HG02678 (cell line): ENCODE measurements around the gene DNAH9.
"Not testable (repeated sequence)": the region's sequence is repeated elsewhere in the genome, so short reads cannot be mapped to it uniquely, and the experiment has no call there.

ENCODE experiments used
- ATAC-seq: cut with Tn5 transposase; IDR thresholded peaks from one replicate; pipeline ENCODE4 v1.9.1; 2021; ENCODE audit warnings: mild to moderate bottlenecking, moderate library complexity; ENCODE audit not compliant: unreplicated experiment

DNAH9 gene

DNA sequence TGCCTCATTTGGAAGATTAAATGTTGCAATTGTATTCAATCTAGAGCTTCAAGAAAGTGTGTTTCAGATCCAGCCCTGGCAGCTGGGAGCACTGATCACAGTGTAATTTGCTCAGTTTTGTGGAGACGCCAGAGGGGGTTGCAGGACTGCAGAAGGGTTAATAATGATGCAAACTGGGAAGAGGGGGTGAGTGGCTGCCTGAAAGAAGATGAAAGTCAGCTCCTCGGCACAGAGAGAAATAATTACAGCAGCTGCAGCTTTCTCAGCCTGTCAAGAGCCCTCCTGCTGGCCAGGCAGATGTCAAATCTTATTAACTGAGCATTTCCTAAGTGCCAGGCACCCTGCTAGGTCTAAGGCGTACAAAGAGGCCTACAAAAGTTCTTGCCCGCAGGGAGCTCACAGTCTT, 301.3 kb downstream of the DNAH9 start:
- no peak for ATAC-seq

DNA sequence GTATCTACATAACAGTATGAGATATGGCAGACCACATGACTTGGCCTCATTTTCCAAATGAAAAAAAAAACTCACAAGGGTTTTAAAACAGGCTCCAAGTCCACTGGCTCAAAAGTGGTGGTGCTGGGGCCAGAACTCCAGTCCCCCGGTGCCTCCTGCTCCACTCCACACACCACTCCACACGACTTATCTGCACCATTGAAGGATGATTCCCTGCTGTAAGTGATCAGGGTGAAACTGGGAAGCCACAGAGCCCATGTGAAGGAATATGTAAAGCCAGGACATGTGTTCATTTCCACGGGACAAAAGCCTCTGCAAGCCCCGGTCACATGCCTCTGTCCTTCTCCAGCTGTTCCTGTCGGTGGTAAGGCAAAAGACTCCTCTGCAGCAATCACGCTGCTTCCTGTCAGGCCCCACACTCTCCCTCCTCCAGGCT, 301.8 kb downstream of the DNAH9 start:
- no peak for ATAC-seq

DNA sequence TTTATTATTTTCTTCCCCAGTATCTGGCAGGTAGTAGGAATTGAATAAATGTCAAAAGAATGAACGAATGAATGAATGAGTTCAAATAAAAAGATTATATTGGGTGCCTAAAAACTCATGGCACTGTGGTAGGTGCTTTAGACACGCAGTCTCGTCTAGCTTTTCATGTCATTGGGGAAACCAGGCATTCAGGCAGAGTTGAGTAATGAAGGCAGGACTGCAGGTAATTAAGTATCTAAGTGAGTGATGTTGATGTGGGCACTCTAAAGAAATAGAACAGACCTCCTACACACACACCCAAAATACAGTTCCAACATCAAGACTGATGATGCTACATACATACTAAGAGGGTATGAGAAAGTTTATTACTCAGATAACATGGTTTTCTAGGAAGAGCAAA, 302.4 kb downstream of the DNAH9 start:
- ATAC-seq, result no peak

DNA sequence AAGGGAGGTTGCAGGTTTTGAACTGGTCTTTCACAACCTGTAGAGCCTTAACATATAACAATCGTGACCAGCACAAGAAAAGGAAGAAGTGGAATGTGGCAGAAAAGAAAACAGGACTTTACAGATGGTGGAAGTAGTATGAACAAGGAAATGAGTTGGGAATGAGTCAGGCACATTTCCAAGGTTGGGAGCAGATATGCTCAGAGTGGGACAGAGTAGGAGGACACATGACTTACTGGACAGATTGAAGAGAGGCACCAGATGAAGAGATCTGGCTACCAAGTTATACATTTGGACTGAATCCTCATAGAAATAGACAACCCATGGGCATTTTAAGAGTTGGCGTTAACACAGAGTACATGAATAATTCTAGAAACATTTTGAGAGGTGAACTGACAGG, 303.7 kb downstream of the DNAH9 start:
- ATAC-seq, result no peak

DNA sequence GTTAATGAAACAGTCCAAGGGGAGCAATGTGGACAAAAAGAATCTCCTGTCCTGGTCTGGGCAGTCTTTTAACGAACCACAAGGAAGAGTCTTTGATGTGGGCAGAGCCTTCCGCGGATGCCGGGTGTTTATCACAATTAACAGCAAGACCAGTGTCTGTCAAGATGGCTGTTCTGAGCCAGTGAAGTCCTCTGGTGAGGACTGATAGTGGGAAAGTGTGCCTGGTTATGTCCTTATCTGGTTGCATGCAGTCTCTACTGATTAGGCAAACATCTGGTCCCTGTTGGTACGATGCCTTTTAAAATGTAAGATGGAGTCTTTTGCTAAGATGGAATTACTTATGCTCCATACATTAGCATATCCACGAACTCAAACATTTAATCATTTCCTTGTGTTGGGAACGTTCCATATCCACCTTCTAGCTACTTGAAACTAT, 310.5 kb downstream of the DNAH9 start:
- no peak for ATAC-seq

DNA sequence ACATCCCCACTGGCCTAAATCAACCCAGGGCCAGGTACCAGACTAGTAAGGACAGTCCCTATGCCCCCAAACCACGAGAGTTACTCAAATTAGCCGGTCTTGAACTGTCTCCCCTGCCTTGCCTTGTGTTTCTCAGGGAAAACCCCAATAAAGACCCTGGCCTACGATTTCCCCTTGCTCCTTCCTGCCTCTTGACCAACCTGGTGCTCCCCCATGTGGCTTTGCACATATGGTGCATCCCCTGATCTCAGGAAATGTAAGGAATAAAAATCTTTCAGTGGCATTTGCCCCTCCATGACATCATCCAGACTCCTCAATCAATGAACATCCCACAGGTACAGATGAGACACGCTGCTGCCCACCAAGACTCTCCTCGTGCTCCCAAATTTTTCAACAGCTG, 311.1 kb downstream of the DNAH9 start:
- ATAC-seq, result no peak

DNA sequence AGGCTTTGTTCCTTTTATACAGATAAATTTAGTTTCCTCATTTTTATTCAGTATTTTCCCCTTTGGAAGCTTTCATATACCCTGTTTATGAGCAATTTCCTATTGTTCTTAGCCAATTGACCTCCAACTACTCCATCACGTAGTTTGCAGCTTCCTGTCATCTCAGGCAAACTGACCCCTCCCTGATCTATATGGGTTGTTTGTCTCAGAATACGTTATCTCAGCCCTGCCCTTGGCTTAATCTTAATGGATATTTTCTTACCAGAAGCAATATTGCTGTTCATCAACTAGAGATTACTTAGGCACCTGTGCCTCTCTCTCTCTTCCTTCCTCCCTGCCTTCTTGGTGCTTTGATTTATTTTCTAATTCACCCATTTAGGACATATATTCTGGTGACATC, 317.8 kb downstream of the DNAH9 start:
- no peak for ATAC-seq

DNA sequence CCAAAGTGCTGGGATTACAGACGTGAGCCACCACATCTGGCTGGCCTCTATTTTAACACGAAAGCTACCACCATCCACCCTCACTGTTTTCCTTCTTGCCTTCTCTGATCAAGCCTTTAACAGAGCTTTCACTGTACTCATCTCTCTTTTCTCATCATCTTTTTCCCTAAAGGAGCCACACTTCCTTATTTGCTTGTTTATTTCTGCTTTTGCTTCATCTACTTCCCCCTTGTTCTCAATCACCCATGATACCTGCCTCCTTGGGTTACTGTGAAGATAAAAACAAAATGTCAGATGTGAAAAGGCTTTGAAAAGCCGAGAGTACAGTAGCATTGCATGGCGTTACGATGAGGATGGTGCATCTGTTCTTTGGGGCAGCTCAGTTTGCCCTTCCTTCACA, 319.1 kb downstream of the DNAH9 start:
- ATAC-seq, result no peak

DNA sequence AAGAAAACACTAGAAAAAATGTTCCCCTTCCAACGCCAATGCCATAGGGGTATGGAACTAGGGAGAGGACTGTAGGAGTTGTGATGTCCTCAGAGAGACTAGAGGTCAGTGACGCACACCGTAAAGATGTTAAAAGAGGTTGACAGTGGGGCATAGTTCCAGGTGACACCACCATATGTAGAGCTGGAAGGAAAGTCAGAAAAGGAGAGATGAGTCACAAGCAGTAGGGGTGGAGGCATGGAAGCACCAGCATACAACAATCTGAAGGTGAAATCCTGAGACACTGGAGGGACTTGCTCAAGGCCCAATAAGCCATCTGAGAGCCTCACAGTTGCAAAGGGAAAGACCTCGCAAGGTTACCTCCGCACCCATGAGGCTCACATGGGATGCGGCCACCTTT, 323.0 kb downstream of the DNAH9 start:
- no peak for ATAC-seq

DNA sequence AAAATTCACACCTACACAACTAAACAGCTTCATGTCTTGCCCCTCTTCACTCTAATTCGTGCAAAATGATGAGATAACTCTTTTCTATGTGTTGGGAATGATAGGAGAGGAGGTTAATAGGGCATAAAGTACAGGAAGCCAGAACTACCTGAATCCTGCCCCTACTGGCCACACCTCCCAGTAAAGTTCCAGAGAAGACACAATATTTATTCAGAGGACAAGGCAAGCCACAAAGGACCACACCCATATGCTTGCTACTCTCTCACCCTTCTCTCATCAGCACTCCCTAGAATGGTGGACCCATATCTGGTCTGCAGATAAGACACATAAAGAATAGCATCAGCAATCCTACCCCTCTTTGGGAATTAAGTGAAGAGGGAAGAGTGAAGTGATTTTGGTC, 324.4 kb downstream of the DNAH9 start:
- ATAC-seq, result no peak

DNA sequence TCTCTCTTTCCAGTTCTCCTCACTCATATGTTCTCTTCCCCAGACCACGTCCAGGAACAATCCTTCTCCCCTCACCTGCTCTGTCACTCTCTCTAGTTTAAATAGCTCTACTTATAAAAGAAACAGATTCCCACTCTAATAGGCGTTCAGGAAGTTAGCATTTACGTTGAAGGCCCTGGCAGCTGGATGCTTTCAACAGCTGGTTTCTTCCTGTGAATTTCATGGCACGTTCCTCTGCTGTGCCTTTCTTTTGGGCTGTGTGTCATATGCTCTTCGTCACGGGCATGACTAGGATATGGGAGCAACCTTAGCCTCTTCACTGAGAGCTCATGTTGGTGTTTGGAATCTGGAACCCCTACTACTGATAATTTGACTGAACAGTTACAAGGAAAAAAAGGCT, 325.8 kb downstream of the DNAH9 start:
- ATAC-seq, result no peak

DNA sequence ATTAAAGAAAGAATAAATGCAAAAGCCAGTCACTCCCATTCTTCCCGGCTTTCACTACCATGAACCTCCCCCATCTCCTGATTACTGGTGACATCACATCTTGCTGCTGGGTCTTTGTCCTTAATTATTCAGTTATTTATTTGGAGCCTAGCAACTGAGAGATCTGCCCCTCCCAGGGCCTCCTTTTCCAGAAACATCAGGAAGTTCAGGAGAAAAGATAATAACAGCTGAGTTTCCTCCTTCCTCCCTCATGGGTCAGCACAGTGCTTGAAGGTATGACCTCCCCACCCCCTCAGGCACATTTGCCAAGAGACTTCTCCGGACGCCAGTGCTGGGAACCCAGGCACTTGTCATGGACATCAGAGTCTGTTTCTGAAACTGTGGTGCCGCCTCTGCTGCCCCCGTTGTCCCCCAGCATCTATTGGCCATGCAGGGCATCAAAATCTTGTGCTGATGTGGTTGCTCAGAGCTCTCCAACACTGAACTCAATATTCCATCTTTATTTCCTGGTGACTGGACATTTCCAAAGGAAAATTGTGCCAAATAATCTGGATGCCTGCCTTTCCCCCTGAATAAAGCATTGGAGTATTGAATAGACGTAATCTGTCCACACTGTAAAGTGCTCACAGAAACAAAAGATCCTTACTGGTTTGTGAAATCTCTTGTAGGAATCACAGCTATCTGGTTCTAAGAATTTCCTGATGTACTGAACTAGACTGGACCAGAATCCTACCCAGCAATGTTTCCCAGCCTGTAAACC, 327.2 kb downstream of the DNAH9 start:
- no peak for ATAC-seq

DNA sequence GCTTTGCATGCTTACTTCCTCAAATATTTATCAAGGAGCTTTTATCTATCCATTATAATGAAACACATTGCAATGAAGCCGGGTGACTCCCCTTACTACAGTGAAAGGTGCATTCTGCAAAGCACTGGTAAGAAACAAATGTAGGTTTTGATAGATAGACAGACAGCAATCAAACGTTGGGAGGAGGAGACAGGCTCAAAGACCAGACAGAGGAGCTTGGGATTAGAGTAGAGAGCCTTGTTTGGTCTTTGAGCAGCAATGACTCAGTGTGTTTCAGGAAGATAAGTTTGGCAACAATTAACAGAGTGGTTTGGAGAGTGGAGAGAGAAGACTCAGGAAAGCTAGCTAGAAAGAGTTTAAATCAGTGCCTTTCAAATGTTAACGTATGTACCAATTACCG, 330.2 kb downstream of the DNAH9 start:
- no peak for ATAC-seq

DNA sequence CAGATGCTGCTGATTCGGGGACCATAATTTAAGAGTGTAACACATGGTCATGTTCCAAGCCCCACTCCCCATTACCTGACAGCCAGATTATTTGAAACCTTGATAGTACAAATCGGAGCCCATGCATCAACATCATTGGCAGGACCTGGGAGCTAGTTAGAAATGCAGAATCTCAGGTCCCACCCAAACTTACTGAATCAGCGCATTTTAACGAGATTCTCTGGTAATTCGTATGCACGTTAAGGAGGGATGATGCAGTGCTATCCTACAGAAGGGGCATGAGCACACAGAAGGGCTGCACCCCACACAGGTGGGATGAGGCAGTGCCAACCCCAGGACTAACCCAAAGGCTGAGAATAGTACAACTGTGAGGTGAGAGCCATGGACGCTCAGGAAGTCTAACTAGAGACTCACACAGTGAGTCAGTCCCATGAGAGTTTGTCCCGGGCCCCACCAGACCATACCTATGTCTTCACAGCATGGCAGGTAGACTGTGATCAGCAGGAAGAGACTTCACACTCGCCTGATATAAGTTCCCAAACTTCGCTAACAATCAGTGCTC, 334.1 kb downstream of the DNAH9 start:
- no peak for ATAC-seq

DNA sequence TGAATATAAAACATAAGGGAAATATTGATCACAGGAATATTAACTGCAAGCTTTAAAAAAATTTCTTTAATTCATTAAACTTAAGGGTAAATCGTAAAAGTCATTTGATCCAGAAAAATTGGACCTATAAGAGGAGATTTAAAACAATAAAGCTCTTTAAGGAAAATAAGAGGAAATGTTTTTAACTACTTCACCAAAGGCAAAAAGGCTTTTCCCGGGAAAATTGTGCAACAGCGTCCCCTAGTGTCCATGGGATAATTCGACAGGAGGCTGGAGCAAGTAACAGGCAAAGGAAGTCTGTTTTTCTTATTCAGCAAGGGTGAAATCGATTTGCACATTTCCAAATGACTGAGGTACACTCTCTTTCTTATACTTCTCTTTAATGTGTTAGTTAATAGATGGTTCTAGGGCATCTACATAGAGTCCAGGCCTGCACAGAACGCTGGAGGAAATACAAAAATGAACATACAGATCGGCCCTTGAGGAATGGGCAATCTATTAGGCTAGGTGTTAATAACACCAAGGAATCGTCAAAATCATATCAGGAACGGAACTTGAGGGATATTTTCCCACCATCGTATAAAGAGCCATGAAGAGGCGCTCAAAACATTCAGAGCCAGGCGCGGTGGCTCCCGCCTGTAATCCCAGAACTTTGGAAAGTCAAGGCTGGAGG, 337.6 kb downstream of the DNAH9 start:
- no peak for ATAC-seq

DNA sequence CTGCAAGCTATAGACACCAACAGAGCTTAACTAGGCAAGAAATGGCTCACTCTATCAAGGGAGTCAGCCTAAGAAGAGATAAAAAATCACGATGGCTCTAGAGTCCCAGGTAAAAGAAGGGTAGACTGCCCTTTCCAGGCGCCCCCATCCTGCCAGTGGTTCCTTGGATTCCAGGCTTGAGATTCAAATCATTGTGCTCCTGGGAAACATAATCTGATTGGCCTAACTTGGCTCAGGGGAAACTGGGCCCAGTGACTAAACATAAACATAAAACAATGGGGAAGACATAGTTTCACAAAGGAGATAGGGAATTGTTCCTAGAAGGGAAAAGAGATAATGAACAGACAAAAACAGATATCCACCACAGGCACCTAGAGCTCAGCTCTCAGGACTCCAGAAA, 342.6 kb downstream of the DNAH9 start:
- no peak for ATAC-seq

DNA sequence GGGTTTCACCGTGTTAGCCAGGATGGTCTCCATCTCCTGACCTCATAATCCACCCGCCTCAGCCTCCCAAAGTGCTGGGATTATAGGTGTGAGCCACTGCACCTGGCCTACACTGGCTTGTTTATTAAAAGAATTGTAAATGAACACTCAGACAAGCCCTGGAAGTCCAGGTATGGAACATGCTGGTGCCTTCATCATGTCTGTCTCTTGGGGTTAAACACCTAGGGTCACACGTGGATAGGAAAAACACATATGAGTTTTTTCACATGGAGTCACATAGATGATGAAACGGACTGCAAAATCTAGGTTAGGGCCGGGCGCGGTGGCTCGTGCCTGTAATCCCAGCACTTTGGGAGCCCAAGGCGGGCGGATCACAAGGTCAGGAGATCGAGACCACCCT, 344.8 kb downstream of the DNAH9 start:
- ATAC-seq, result not testable (repeated sequence)

DNA sequence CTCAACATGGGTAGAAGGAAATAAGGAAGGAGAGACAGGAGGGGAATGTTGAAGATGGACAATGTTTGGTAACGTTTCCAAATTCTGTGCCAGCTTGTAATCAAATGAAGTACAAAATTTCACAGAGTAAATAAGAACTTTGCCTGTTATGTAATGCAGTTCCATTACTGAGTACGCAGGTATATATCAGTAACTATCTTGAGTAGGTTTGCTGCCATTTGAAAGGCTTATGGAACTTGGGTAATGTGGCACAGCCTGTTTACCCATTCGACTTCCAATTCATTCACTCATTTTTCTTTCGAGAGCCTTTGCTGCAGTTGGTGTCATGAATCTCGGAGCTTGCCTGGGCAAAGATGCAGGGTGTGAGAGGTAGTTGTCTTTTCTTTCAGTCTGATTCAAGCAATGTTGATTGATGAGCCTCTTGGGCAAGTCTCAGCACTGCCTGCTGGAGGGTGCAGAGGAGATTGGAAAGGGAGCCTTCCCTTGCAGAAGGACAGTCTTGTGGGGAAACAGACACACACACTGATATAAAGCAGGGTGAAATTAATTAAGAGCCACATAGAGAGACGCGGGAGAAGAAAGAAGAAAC, 345.6 kb downstream of the DNAH9 start:
- ATAC-seq, result no peak

DNA sequence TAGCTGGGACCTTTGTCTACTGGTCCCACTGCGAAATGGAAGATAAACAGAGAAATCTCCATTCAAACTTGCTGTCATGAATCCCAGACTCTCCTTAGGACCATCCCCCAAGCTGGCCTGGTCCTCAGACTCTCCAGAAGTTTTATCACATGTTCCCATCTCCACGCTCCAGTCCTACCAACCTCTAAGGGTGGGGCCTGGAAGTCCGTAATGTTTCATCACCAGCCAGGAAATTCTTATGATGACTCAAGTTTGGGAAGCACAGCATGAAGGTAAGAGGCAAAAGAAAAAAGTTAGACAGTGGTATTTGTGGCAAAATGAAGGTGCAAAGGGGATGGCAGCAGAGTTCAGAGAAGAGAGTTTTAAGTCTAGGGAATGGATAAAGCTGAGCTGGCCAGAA, 346.3 kb downstream of the DNAH9 start:
- no peak for ATAC-seq

DNA sequence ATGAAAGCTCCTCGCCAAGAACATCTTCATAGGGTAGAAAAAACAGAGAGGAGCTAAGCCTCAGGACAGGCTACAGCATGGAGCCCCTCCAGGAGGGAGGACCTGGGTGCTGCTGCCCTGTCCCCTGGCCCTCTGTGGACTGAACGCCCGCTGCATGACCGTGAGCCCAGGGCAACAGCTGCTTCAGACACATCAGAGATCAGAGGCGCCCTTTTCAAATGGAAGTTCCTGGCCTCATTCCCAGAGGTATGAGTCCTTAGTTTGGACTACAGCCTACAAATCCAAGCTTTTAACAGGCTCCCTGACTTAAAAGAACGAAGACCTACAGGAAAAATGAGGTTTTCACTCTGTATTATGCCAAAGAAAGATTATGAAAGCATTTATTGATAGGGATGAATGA, 350.5 kb downstream of the DNAH9 start:
- no peak for ATAC-seq

DNA sequence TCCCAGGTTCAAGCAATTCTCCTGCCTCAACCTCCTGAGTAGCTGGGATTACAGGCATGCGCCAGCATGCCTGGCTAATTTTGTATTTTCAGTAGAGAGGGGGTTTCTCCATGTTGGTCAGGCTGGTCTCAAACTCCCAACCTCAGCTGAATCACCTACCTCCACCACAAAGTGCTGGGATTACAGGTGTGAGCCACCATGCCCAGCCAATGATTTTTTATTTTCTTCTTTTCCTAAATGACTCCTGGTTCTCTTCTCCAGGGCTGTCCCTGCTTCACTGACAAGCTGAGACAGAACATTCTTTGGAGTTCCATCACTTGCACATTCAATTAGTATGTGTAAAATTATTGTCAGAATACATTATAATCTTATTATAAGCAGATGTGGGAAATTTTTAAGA, 351.3 kb downstream of the DNAH9 start:
- ATAC-seq, result not testable (repeated sequence)
